GM12878 (cell line): ENCODE results near the gene TRAPPC6A. TPM values are rescaled to one million over a fixed set of nuclear protein-coding genes. Genes with fewer than 3 reads are reported as not detected.

ENCODE experiments used
- BACH1 ChIP-seq: fragments of 450-650 bp; IDR thresholded peaks from 2 replicates; pipeline ENCODE4 v1.6.1; 2017; ENCODE audit warnings: mild to moderate bottlenecking, borderline replicate concordance
- BHLHE40 ChIP-seq, 2 experiments: fragments of 450-650 bp in 1 of 2; IDR thresholded peaks; 2 replicates each; pipeline ENCODE4 v1.6.1; 2011 to 2017; ENCODE audit warnings: low read depth in 2 of 2, borderline replicate concordance in 1 of 2, improper control_type of control experiment in 1 of 2, low read length in 1 of 2, mild to moderate bottlenecking in 1 of 2
- BMI1 ChIP-seq: fragments of 450-650 bp; IDR thresholded peaks from 2 replicates; pipeline ENCODE4 v1.6.1; 2016; ENCODE audit warnings: mild to moderate bottlenecking, moderate library complexity, borderline replicate concordance
- BRCA1 ChIP-seq: IDR thresholded peaks from 2 replicates; pipeline ENCODE4 v1.6.1; 2011; ENCODE audit warnings: low read depth, low read length, improper control_type of control experiment
- CBFB ChIP-seq: IDR thresholded peaks from 2 replicates; pipeline ENCODE4 v1.6.1; 2016; ENCODE audit warnings: antibody characterized with exemption, low read depth
- CTCF ChIP-seq, 3 experiments: IDR thresholded peaks in 2 of 3; conservative IDR thresholded peaks in 1 of 3; 2 replicates each; pipeline ENCODE4 v1.5.1; 2011; ENCODE audit warnings: low read depth in 3 of 3, low read length in 3 of 3, mild to moderate bottlenecking in 3 of 3, control low read depth in 2 of 3, moderate library complexity in 2 of 3, inconsistent platforms in 1 of 3, mixed read lengths in 1 of 3; ENCODE audit not compliant: control insufficient read depth in 2 of 3, insufficient read depth in 1 of 3; ENCODE audit errors: extremely low read depth in 1 of 3
- E2F4 ChIP-seq: IDR thresholded peaks from 2 replicates; pipeline ENCODE4 v1.6.1; 2012; ENCODE audit warnings: low read depth, low read length, improper control_type of control experiment
- EP300 ChIP-seq, 2 experiments: fragments of 150-350 bp in 1 of 2; IDR thresholded peaks; 2 replicates each; pipeline ENCODE4 v1.6.1; 2011 to 2012; ENCODE audit warnings: low read depth in 2 of 2, low read length in 2 of 2, borderline replicate concordance in 1 of 2, improper control_type of control experiment in 1 of 2, inconsistent platforms in 1 of 2; ENCODE audit not compliant: control insufficient read depth in 1 of 2
- EZH2 ChIP-seq: IDR thresholded peaks from 2 replicates; pipeline ENCODE4 v1.6.1; 2012; ENCODE audit warnings: low read depth, mild to moderate bottlenecking, control low read depth, inconsistent platforms, low read length, borderline replicate concordance; ENCODE audit not compliant: control insufficient read depth
- HDAC2 ChIP-seq: fragments of 200-600 bp; sonication (generic); IDR thresholded peaks from 2 replicates; pipeline ENCODE4 v1.6.1; 2017
- HDGF ChIP-seq: fragments of 450-650 bp; IDR thresholded peaks from 2 replicates; pipeline ENCODE4 v1.6.1; 2016; ENCODE audit warnings: antibody characterized with exemption
- IRF3 ChIP-seq: fragments of 450-650 bp; IDR thresholded peaks from 2 replicates; pipeline ENCODE4 v1.6.1; 2014; ENCODE audit warnings: mild to moderate bottlenecking
- IRF4 ChIP-seq: IDR thresholded peaks from 2 replicates; pipeline ENCODE4 v1.6.1; 2011; ENCODE audit warnings: low read depth, low read length
- NKRF ChIP-seq: fragments of 450-650 bp; conservative IDR thresholded peaks from 2 replicates; pipeline ENCODE4 v1.6.1; 2017; ENCODE audit warnings: mild to moderate bottlenecking, moderate library complexity
- NR2F1 ChIP-seq: fragments of 450-650 bp; conservative IDR thresholded peaks from 2 replicates; pipeline ENCODE4 v1.6.1; 2017; ENCODE audit warnings: mild to moderate bottlenecking
- RB1 ChIP-seq: fragments of 450-650 bp; formaldehyde crosslinking; IDR thresholded peaks from 2 replicates; pipeline ENCODE4 v1.6.1; 2017; ENCODE audit warnings: mild to moderate bottlenecking, borderline replicate concordance
- RUNX3 ChIP-seq: IDR thresholded peaks from 2 replicates; pipeline ENCODE4 v1.6.1; 2012; ENCODE audit warnings: low read length, inconsistent platforms
- SKIL ChIP-seq: fragments of 450-650 bp; IDR thresholded peaks from 2 replicates; pipeline ENCODE4 v1.6.1; 2017; ENCODE audit warnings: mild to moderate bottlenecking, low read depth, inconsistent platforms; ENCODE audit not compliant: poor library complexity, severe bottlenecking
- STAT3 ChIP-seq: IDR thresholded peaks from 2 replicates; pipeline ENCODE4 v1.6.1; 2011; ENCODE audit warnings: low read depth, low read length, improper control_type of control experiment
- TAF1 ChIP-seq: IDR thresholded peaks from 2 replicates; pipeline ENCODE4 v1.6.1; 2011; ENCODE audit warnings: mild to moderate bottlenecking, low read depth, low read length, borderline replicate concordance
- TARDBP ChIP-seq: IDR thresholded peaks from 2 replicates; pipeline ENCODE4 v1.6.1; 2016; ENCODE audit warnings: borderline replicate concordance
- ZNF24 ChIP-seq: fragments of 450-650 bp; IDR thresholded peaks from 2 replicates; pipeline ENCODE4 v1.6.1; 2017; ENCODE audit warnings: antibody characterized with exemption, mild to moderate bottlenecking
- polyA plus RNA-seq, 11 experiments: library from polyadenylated mRNA; depleted of rRNA in 4 of 11; unstranded in 6 of 11; stranded (reverse) in 5 of 11; fragments of >200 nt; fragmentation: Nextera tagmentation in 4 of 11; fragmentation: Illumina TruSeq in 1 of 11; extraction: Ambion mirVana in 4 of 11; extraction: Trizol in 1 of 11; gene quantifications; 1 replicate in 1 of 11; 2 replicates in 10 of 11; pipeline versions ENCODE4 v1.2.1 to v1.2.3, GENCODE V29; 2011 to 2016; ENCODE audit warnings: inconsistent platforms in 2 of 11, missing spikeins in 2 of 11, low read depth in 1 of 11
- total RNA-seq, 4 experiments: library from RNA; depleted of rRNA in 3 of 4; stranded (reverse); fragments of >200 nt in 3 of 4; fragmentation: Illumina TruSeq in 1 of 4; extraction: Trizol in 1 of 4; gene quantifications; 2 replicates each; pipeline versions ENCODE4 v1.2.1 to v1.2.3, GENCODE V29; 2013 to 2021

The TRAPPC6A gene
- total and polyA plus RNA-seq, 10 of the 15 experiments (the other 5 are each of a cell fraction or from before 2014, with no cell fraction given): 1.8 to 83.9 (median 35.8) TPM

GRCh38 chr19:45137179-45137761, 40.8 kb downstream of the TRAPPC6A start (continued):
- TF ChIP-seq NKRF: 0 out of 2 replicates have a peak, but pooled peaks have one; percentile 23
- TF ChIP-seq EP300 (IDR thresholded peaks at IDR 0.05; ENCODE audit: borderline replicate concordance in 1 of 2, control insufficient read depth in 1 of 2, low read depth in 2 of 2, low read length in 2 of 2): peak in 1 of 2 experiments; percentile 81; a peak in 2 of 4 replicates
- peak; percentile 30; the same call in 1 of the 2 replicates for TF ChIP-seq BACH1
- TF ChIP-seq E2F4: no peak
- 0 out of 2 replicates have a peak, but pooled peaks have one; percentile 19 for TF ChIP-seq ZNF24
- TF ChIP-seq HDAC2: no peak
- TF ChIP-seq CBFB: peak; percentile 88
- peak; percentile 53 for TF ChIP-seq HDGF
- peak in 2 of 3 experiments; percentile 14 to 29; a peak in 2 of 6 replicates for TF ChIP-seq CTCF (IDR thresholded peaks at IDR 0.05 in 2 of 3, conservative IDR thresholded peaks at IDR 0.05 in 1 of 3; ENCODE audit: control insufficient read depth in 2 of 3, extremely low read depth in 1 of 3, insufficient read depth in 1 of 3, low read depth in 3 of 3, low read length in 3 of 3)
- TF ChIP-seq IRF4: peak; percentile 58; the same call in 1 of the 2 replicates
- peak; percentile 35; the same call in 1 of the 2 replicates for TF ChIP-seq NR2F1
- TF ChIP-seq EZH2: no peak
- no peak for TF ChIP-seq TARDBP
- TF ChIP-seq SKIL: peak; percentile 72
- no peak for TF ChIP-seq BRCA1
- TF ChIP-seq BHLHE40 (IDR thresholded peaks at IDR 0.05; ENCODE audit: borderline replicate concordance in 1 of 2, low read depth in 2 of 2, low read length in 1 of 2): peak; percentile 73 to 76; a peak in 2 of 4 replicates
- TF ChIP-seq STAT3: no peak
- peak; percentile 44; the same call in 1 of the 2 replicates for TF ChIP-seq BMI1
- peak; percentile 96 for TF ChIP-seq RUNX3
- TF ChIP-seq IRF3: no peak
- peak; percentile 22; the same call in 1 of the 2 replicates for TF ChIP-seq RB1
- TF ChIP-seq TAF1: no peak
